Natural killer cell (primary cell): ENCODE results near the gene PLD1. TPM values are rescaled to one million over a fixed set of nuclear protein-coding genes. Genes with fewer than 3 reads are reported as not detected.
A peak's percentile ranks its signal among the peaks of the same experiment; 100 is the strongest.
"Not testable (repeated sequence)": the region's sequence is repeated elsewhere in the genome, so short reads cannot be mapped to it uniquely, and the experiment has no call there.

ENCODE experiments used
- ATAC-seq, 3 donors: fragments of 150-1000 bp in 2 of 3; fragments of 200-7000 bp in 1 of 3; cut with Tn5 transposase; 1 replicate in 1 of 3; 2 replicates in 2 of 3; pipeline ENCODE4 v1.10.0; 2021; ENCODE audit warnings: mild to moderate bottlenecking in 2 of 3, moderate library complexity in 2 of 3
- DNase-seq, 2 donors: peaks; one replicate each; pipeline versions ENCODE4 v3.0.0 to v3.0.0-alpha.2; 2013 to 2021; ENCODE audit warnings: mixed read lengths in 1 of 2
- H3K27ac ChIP-seq: one replicate; pipeline ENCODE4 v1.5.1; 2013; ENCODE audit warnings: mild to moderate bottlenecking, low read length
- H3K27me3 ChIP-seq: one replicate; pipeline ENCODE4 v1.6.1; 2013; ENCODE audit warnings: low read length; ENCODE audit not compliant: control insufficient read depth, insufficient read depth
- H3K36me3 ChIP-seq: one replicate; pipeline ENCODE4 v1.6.1; 2013; ENCODE audit warnings: low read length; ENCODE audit not compliant: control insufficient read depth, insufficient read depth
- H3K4me1 ChIP-seq: one replicate; pipeline ENCODE4 v1.6.1; 2013; ENCODE audit warnings: low read length; ENCODE audit not compliant: control insufficient read depth, insufficient read depth
- H3K4me3 ChIP-seq: one replicate; pipeline ENCODE4 v1.5.1; 2013; ENCODE audit warnings: low read length
- H3K9me3 ChIP-seq: one replicate; pipeline ENCODE4 v1.6.1; 2013; ENCODE audit warnings: low read length; ENCODE audit not compliant: control insufficient read depth, insufficient read depth
- H3K27ac Mint-ChIP-seq, 2 donors: one replicate each; pipeline ENCODE4 v1.8.0; 2022; ENCODE audit warnings: mild to moderate bottlenecking in 2 of 2, mixed read lengths in 2 of 2, moderate library complexity in 1 of 2
- H3K27me3 Mint-ChIP-seq, 2 donors: one replicate each; pipeline ENCODE4 v1.8.0; 2022; ENCODE audit warnings: low read depth in 2 of 2, mixed read lengths in 2 of 2
- H3K36me3 Mint-ChIP-seq: one replicate; pipeline ENCODE4 v1.8.0; 2022; ENCODE audit warnings: mixed read lengths
- H3K4me1 Mint-ChIP-seq, 2 donors: one replicate each; pipeline ENCODE4 v1.8.0; 2022; ENCODE audit warnings: mixed read lengths in 2 of 2
- H3K4me3 Mint-ChIP-seq: one replicate; pipeline ENCODE4 v1.8.0; 2022; ENCODE audit warnings: mild to moderate bottlenecking, moderate library complexity, mixed read lengths
- H3K9me3 Mint-ChIP-seq, 2 donors: one replicate each; pipeline ENCODE4 v1.8.0; 2022; ENCODE audit warnings: mixed read lengths in 2 of 2
- WGBS: methylation state at CpG from one replicate; pipeline ENCODE4 v1.1.7; 2013; ENCODE audit warnings: missing lambda C conversion rate; ENCODE audit not compliant: insufficient coverage; 5-methylcytosine and 5-hydroxymethylcytosine counted together
- intact Hi-C: fragments of 100-400 bp; cut with micrococcal nuclease; formaldehyde crosslinking; loops from one replicate; pipeline ENCODE4 v1.14.2; 2022
- total RNA-seq, 4 donors: library from RNA; stranded (reverse); fragments of 120-200 nt in 1 of 4; gene quantifications; one replicate each; pipeline versions ENCODE4 v1.2.3 to v1.2.4, GENCODE V29; 2013 to 2022
- TF ChIP-seq, protein P1 (sequence below): fragments of 200-600 bp; IDR thresholded peaks from one replicate; pipeline ENCODE4 v1.8.0; 2022; ENCODE audit warnings: antibody characterized with exemption

PLD1 gene
- total RNA-seq, 3 donors from 2014 or later (not counting 1 experiment from before 2014, with no cell fraction given) = 13.2 to 26.3 (median 17.1) TPM

DNA sequence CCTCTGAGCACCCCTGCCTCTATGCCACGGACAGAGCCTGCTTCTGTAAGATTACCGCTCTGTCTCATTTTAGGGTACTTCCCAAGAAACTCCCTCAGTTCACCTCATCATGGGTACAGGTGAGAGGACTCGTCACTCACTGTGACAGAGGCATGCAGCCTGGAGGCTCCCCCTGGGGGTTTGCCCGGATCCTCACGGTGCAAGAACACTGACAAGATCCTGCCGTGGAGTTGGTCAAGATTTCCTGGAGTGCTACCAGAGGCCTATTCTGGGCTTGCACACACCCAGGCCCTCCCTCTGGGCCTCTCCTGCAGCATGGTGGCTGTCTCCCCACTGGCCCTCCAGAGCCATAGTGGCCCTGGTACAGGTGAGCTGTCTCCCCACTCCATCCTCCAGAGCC is 247.0 kb downstream of the PLD1 start:
- TF ChIP-seq, protein P1, sequence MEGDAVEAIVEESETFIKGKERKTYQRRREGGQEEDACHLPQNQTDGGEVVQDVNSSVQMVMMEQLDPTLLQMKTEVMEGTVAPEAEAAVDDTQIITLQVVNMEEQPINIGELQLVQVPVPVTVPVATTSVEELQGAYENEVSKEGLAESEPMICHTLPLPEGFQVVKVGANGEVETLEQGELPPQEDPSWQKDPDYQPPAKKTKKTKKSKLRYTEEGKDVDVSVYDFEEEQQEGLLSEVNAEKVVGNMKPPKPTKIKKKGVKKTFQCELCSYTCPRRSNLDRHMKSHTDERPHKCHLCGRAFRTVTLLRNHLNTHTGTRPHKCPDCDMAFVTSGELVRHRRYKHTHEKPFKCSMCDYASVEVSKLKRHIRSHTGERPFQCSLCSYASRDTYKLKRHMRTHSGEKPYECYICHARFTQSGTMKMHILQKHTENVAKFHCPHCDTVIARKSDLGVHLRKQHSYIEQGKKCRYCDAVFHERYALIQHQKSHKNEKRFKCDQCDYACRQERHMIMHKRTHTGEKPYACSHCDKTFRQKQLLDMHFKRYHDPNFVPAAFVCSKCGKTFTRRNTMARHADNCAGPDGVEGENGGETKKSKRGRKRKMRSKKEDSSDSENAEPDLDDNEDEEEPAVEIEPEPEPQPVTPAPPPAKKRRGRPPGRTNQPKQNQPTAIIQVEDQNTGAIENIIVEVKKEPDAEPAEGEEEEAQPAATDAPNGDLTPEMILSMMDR = no peak
- H3K9me3 ChIP-seq = no peaks in the 10 kb centered on the region
- no peaks in the 10 kb centered on the region for H3K36me3 ChIP-seq
- Mint-ChIP-seq H3K27me3 (peaks cover 3 to 7% of the 10 kb centered on the region in 2 donors), H3K36me3 (no peaks in the 10 kb centered on the region), H3K9me3 (no peaks in the 10 kb centered on the region), H3K4me3 (no peak overlapping the region), H3K27ac (no peak overlapping the region), H3K4me1 (peaks cover 0 to 7% of the 10 kb centered on the region in 2 donors)
- no peak overlapping the region for H3K27ac ChIP-seq
- DNase-seq (no peak), ATAC-seq (no peak)
- H3K4me1 ChIP-seq = no peaks in the 10 kb centered on the region
- H3K4me3 ChIP-seq = no peak overlapping the region
- intact Hi-C loops = loop anchor here (10.0 kb wide), 1 partner anchor 1148 kb away; the partner anchor contains the start of gene CLDN11
- WGBS = 97% methylated on average over 6 of the region's 6 CpGs
- H3K27me3 ChIP-seq = no peaks in the 10 kb centered on the region

DNA sequence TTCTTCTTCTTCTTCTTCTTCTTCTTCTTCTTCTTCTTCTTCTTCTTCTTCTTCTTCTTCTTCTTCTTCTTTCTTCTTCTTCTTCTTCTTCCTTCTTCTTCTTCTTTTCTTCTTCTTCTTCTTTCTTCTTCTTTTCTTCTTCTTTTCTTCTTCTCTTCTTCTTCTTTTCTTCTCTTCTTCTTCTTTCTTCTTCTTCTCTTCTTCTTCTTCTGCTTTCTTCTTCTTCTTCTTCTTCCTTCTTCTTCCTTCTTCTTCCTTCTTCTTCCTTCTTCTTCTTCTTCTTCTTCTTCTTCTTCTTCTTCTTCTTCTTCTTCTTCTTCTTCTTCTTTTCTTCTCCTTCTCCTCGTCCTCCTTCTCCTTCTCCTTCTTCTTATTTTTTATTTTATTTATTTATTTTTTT is 247.8 kb downstream of the PLD1 start:
- not testable (repeated sequence) for H3K27ac Mint-ChIP-seq, H3K9me3 Mint-ChIP-seq, H3K27me3 Mint-ChIP-seq, H3K36me3 ChIP-seq, DNase-seq, H3K4me3 Mint-ChIP-seq, ATAC-seq, H3K36me3 Mint-ChIP-seq, H3K27me3 ChIP-seq, H3K4me3 ChIP-seq, H3K9me3 ChIP-seq, H3K4me1 Mint-ChIP-seq, H3K27ac ChIP-seq, H3K4me1 ChIP-seq
- intact Hi-C loops = loop anchor here (10.0 kb wide), 1 partner anchor 1148 kb away; the partner anchor contains the start of gene CLDN11
- no CpG with 5 or more reads among the region's 1 CpG for WGBS

DNA sequence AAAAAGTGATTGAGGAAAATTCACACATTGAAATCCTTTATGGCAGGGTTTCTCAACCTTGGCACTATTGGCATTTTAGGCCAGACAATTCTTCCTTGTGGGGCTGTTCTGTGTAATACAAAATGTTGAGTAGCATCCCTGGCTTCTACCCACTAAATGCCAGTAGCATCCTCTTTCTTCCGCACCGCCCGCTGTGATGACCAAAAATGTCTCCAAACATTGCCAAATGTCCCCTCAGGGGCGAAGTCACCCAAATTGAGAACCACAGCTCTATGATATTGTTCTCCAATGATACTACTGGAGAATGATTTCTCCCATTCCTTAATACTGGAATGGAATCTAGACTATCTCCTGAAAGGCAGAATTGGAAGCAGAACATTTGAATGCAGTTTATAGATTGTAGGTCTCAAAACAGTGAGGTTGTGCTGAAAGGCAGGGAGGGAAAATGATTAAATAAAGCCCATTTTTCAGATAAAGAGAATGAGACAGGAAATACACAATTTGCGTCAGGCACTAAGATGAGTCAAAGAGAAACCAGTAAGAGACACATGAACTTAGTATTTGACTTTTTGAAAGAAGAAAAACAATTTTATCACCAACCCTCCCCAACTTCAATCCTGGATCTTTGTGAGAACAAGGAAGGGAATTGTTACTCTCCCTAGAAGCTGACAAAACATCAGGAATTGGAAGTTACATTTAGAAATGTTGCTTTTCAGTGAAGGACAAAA is 248.5 kb downstream of the PLD1 start:
- Histone ChIP-seq H3K4me1 (no peaks in the 10 kb centered on the region), H3K9me3 (no peaks in the 10 kb centered on the region), H3K27me3 (no peaks in the 10 kb centered on the region), H3K36me3 (no peaks in the 10 kb centered on the region), H3K4me3 (no peak overlapping the region), H3K27ac (no peak overlapping the region)
- ATAC-seq (no peak), DNase-seq (peak in 1 of 2 donors; percentile 18)
- 98% methylated on average over 4 of the region's 5 CpGs for WGBS
- H3K36me3 Mint-ChIP-seq = no peaks in the 10 kb centered on the region
- intact Hi-C loops = loop anchor here (10.0 kb wide), 1 partner anchor 1147 kb away; the partner anchor contains the start of gene CLDN11
- H3K4me1 Mint-ChIP-seq = peaks cover 0 to 7% of the 10 kb centered on the region in 2 donors
- no peaks in the 10 kb centered on the region for H3K27me3 Mint-ChIP-seq
- TF ChIP-seq, protein P1 = no peak
- no peaks in the 10 kb centered on the region for H3K9me3 Mint-ChIP-seq
- no peak overlapping the region for H3K4me3 Mint-ChIP-seq
- no peak overlapping the region for H3K27ac Mint-ChIP-seq

DNA sequence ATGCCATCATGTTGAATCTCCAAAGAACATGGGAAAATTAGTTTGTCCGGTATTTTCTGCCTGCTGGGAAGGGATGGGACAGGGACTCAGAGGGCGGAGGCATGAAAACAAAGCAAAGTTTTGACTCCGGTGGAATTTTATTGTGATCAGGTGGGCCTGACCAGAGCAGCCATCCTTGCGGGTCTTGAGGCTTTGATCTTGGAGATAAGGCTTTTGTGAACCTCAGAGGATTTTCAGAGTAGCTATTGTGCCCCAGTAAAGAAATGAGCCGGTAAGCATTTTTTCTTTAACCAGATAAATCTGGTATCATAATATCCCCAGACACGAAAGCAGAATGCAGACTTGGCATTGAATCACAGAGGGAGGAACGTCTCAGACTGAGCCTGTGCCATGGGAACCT is 250.7 kb downstream of the PLD1 start:
- H3K27ac Mint-ChIP-seq = no peak overlapping the region
- 36% methylated on average over 7 of the region's 7 CpGs for WGBS
- no peak for ATAC-seq

More for the DNA sequence above, 250.7 kb downstream of the PLD1 start:
- DNase-seq = no peak
- H3K4me3 ChIP-seq = no peak overlapping the region
- no peak overlapping the region for H3K4me3 Mint-ChIP-seq
- H3K9me3 ChIP-seq = no peaks in the 10 kb centered on the region
- H3K27me3 Mint-ChIP-seq = no peaks in the 10 kb centered on the region
- TF ChIP-seq, protein P1 = no peak
- no peaks in the 10 kb centered on the region for H3K4me1 ChIP-seq
- no peaks in the 10 kb centered on the region for H3K9me3 Mint-ChIP-seq
- H3K27ac ChIP-seq = no peak overlapping the region
- H3K36me3 Mint-ChIP-seq = no peaks in the 10 kb centered on the region
- no peaks in the 10 kb centered on the region for H3K27me3 ChIP-seq
- H3K36me3 ChIP-seq = no peaks in the 10 kb centered on the region
- intact Hi-C loops = no loop called here
- H3K4me1 Mint-ChIP-seq = peaks cover 0 to 7% of the 10 kb centered on the region in 2 donors
